Choroid plexus epithelial cell (primary cell): Measurements from ENCODE around the gene PER2.
"Not testable (repeated sequence)": the region's sequence is repeated elsewhere in the genome, so short reads cannot be mapped to it uniquely, and the experiment has no call there.

Experiments used
- DNase-seq: peaks from one replicate; pipeline ENCODE4 v3.0.0-alpha.2; 2010; ENCODE audit warnings: low read depth
- H3K4me3 ChIP-seq: 2 replicates; pipeline ENCODE4 v1.5.1; 2011; ENCODE audit warnings: low read depth, mild to moderate bottlenecking, control low read depth, low read length, moderate library complexity
- TF ChIP-seq, protein P1 (sequence below): conservative IDR thresholded peaks from 2 replicates; pipeline ENCODE4 v1.5.1; 2011; ENCODE audit warnings: low read depth, mild to moderate bottlenecking, control low read depth, inconsistent platforms, low read length, moderate library complexity

Gene PER2

GRCh38 chr2:238330391-238330790, 42.0 kb upstream of the PER2 start:
- TF ChIP-seq, protein P1, sequence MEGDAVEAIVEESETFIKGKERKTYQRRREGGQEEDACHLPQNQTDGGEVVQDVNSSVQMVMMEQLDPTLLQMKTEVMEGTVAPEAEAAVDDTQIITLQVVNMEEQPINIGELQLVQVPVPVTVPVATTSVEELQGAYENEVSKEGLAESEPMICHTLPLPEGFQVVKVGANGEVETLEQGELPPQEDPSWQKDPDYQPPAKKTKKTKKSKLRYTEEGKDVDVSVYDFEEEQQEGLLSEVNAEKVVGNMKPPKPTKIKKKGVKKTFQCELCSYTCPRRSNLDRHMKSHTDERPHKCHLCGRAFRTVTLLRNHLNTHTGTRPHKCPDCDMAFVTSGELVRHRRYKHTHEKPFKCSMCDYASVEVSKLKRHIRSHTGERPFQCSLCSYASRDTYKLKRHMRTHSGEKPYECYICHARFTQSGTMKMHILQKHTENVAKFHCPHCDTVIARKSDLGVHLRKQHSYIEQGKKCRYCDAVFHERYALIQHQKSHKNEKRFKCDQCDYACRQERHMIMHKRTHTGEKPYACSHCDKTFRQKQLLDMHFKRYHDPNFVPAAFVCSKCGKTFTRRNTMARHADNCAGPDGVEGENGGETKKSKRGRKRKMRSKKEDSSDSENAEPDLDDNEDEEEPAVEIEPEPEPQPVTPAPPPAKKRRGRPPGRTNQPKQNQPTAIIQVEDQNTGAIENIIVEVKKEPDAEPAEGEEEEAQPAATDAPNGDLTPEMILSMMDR = no peak
- no peak overlapping the region for H3K4me3 ChIP-seq
- DNase-seq = no peak

GRCh38 chr2:238327751-238328150, 39.3 kb upstream of the PER2 start:
- DNase-seq = no peak
- TF ChIP-seq, protein P1 = no peak

GRCh38 chr2:238326801-238327365, 38.5 kb upstream of the PER2 start:
- DNase-seq = no peak
- H3K4me3 ChIP-seq = no peak overlapping the region
- TF ChIP-seq, protein P1 = no peak

More at GRCh38 chr2:238327751-238328150, 39.3 kb upstream of the PER2 start:
- no peak overlapping the region for H3K4me3 ChIP-seq

GRCh38 chr2:238325694-238326093, 37.3 kb upstream of the PER2 start:
- no peak for DNase-seq
- TF ChIP-seq, protein P1 = no peak
- no peak overlapping the region for H3K4me3 ChIP-seq

DNA sequence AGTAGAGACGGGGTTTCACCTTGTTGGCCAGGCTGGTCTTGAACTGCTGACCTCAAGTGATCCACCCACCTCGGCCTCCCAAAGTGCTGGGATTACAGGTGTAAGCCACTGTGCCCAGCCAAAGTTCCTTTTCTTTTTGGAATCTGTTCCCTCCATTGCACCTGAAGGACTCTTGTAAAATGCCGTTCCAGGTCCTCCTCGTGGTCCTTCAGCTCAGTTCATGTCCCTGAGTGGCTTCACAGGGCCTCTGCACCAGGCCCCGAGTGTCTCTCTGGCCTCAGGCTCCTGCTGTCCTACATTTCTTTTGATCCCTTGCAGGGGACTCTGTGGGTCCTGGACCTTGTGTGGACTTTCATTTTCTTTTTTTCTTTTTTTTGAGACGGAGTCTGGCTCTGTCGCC, 35.8 kb upstream of the PER2 start:
- DNase-seq = not testable (repeated sequence)

DNA sequence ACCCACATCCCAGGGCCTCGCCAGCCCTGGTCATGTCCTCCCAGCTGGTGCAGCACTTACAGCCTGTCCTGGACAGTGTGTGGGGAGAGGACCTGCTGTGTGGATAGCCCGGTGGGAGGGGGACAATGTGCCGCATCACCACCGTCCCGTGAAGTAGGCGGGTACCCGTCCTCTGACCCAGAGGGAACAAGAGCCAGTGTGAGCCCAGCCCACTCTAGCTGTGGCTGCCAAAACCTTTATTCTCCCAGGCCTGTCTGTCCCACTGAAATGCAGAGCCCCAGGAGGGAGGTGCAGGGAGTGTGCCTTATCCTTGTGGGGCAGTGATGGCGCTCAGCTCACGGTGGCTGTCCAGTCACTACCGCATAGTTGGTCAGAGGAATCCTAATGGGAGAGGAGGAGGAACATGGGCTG, 33.6 kb upstream of the PER2 start:
- H3K4me3 ChIP-seq = no peak overlapping the region
- DNase-seq = no peak
- TF ChIP-seq, protein P1 = no peak

More for the DNA sequence above, 35.8 kb upstream of the PER2 start:
- not testable (repeated sequence) for H3K4me3 ChIP-seq

DNA sequence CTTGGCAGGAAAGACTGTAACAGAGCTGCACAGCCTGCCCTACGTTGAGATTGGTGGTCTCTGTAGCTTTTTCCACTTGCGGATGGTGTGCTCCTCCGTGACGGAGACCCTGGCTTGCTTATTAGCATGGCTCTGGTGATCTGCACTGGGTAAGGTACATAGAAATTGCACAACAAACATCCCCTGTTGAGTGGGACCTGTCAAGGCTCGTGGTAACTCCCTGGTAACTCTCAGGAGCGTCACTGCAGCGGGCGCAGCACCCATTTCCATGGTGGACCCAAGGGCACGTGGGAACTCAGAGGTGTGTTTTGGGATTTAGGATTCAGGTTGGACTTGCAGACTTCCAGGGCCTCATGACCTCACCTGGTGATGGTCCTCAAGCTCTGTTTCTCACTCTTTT, 33.1 kb upstream of the PER2 start:
- peak overlapping the region; percentile 78 for H3K4me3 ChIP-seq
- TF ChIP-seq, protein P1 = no peak
- no peak for DNase-seq
